GM12872 (cell line): ENCODE measurements around the gene ABCA10.
A peak's percentile ranks its signal among the peaks of the same experiment; 100 is the strongest.

ENCODE experiments used
- TF ChIP-seq, protein P1 (sequence below): IDR thresholded peaks from 3 replicates; pipeline ENCODE4 v1.5.1; 2011; ENCODE audit warnings: low read depth, mild to moderate bottlenecking, low read length, moderate library complexity; ENCODE audit not compliant: insufficient read depth

The ABCA10 gene

DNA sequence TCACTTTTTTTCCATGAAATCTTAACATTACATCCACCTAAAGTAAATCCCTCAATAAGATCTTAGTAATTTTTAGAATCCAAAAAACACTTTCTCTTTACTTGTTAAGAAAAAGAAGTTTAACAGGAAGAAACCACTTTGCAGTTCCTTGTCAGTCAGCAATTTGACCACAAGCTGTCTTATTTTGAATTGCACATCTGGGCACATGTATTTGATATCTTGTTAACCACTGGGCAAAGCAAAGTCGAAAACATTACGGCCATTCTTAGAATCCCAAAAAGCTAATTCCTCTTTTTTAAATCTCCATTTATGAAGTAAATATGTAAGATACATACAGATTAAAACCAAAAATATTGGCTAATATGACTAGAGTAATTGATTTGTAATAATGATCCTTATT is 1.1 kb downstream of the ABCA10 start:
- TF ChIP-seq, protein P1, sequence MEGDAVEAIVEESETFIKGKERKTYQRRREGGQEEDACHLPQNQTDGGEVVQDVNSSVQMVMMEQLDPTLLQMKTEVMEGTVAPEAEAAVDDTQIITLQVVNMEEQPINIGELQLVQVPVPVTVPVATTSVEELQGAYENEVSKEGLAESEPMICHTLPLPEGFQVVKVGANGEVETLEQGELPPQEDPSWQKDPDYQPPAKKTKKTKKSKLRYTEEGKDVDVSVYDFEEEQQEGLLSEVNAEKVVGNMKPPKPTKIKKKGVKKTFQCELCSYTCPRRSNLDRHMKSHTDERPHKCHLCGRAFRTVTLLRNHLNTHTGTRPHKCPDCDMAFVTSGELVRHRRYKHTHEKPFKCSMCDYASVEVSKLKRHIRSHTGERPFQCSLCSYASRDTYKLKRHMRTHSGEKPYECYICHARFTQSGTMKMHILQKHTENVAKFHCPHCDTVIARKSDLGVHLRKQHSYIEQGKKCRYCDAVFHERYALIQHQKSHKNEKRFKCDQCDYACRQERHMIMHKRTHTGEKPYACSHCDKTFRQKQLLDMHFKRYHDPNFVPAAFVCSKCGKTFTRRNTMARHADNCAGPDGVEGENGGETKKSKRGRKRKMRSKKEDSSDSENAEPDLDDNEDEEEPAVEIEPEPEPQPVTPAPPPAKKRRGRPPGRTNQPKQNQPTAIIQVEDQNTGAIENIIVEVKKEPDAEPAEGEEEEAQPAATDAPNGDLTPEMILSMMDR: no peak

DNA sequence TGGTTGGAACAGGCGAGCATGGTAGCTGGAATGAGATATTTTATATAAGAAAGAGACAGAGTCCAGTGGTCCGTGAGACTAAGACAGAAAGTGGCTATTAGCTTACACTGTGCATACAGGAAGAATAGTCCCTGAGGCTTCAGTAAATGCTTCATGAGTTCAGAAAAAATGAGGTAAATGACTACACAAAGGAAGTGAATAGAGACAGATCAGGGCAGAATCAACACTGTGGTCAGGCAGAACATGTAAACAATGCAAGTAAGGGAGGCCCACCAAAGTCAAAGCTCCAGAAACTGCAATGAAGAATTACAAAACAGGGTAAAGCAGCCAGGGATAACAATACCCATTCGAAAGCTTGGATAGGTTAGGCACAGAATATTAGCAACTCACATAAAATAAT is 4.8 kb downstream of the ABCA10 start:
- TF ChIP-seq, protein P1: no peak

DNA sequence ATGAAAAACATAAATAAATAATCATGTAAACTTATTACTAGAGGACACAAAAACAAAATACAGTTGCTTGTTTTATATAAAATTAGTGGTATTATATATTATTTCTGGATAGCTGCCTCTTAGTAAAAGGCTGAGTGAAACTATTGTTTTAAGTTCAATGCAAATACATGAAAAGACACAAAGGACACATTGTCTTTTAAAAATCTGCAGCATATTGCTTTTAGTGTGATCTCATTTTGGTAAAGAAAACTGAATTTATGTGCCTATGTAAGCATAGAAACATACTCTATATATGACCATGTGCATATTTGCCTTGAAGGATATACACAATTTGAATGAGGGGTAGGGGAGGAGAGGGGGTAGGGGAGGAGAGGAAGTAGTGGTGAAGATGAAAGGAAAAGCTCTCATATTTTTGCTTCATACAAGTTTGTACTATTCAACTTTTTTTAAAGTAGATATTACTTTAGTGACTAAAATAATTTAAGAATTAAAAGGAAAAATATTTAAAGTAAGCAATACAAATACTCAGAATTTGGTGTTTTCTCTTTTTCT is 5.8 kb downstream of the ABCA10 start:
- TF ChIP-seq, protein P1: no peak

DNA sequence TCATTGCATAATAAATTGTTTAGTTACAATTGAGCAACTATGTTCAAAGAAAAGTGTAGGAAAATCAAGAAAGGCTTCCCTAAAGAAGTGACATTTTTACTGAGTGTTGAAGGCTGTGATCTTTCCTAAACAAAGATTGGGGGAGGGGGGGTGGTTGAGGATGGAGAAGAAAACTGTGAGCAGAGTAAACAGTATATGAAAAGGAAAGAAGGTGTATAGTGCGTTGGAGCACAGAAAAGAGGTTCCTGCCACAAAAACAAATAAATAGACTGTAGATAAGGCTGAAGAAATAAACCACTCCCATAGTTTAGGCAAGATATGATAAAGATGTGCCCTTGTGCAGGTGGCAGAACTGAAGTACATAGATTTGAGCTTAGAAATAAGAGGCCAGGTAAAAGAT is 8.5 kb downstream of the ABCA10 start:
- TF ChIP-seq, protein P1: no peak

DNA sequence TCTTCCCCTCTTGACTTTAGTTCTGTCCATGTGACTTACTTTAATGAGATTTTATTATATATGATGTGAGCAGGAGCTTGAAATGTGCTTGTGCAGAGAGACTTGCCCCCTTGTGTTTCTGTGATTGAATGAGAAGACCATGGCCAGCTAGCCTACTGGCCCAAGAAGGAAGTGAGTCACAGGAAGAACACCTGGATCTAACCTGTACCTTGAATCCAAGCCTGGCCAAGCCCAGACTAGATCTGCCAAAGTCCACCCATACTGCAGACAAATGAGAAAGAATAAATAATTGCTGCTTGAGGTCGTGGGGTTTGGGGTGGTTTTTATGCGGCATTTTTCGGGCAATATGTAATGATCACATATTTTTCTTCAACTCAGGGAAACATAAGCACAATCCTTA is 9.6 kb downstream of the ABCA10 start:
- TF ChIP-seq, protein P1: no peak

DNA sequence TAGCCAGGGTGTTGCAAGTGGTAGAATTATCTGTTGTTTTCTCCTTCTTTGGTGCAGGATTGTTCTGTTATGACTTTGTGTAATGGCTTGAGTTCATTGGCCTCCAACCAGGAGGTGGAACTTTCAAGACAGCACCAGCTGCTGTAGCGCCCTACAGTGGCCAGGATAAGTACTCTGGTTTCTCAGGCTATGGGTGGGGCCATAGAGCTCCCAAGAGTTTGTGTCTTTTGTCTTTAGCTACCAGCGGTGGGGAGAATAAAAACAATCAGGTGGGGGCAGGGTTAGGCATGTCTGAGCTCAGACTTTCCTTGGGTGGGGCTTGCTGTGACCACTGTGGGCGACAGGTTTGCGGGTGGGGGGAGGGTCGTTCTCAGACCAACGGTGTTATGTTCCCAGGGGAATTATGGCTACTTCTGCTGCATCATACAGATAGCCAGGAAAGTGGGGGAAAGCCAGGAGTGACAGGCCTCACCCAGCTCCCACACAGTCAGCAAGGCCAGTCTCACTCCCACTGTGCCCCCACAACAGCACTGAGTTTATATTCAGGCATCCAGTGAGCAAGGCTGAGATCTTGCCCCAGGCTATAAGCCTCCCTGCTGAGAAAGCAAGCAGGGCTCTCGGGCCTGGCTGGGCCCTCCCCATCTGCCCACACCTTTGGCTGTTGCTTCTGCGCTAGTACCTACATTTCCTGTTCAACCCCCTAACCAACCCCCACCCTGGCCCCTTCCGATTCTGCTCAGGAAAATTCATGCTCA is 15.4 kb downstream of the ABCA10 start:
- TF ChIP-seq, protein P1: 0 out of 3 replicates have a peak, but pooled peaks have one; percentile 7

DNA sequence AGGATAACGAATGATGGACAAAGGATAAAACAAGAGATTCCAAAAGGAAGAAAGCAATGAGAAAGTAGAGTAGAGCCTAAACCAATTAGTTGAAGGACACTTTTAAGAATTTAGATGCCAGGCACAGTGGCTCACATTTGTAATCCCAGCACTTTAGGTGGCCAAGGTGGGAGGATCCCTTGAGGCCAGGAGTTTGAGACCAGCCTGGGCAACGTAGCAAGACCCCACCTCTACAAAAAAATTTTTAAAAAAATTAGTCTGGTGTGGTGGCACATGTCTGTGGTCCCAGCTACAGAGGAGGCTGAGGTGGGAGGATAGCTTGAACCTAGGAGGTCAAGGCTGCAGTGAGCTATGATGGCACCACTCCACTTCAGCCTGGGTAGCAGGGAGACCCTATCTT is 20.0 kb downstream of the ABCA10 start:
- TF ChIP-seq, protein P1: no peak
